SK-N-SH treated with all-trans-retinoic acid at 6 μM for 48 hours (cell line): ENCODE results near the gene TRRAP.

Experiments
- ATAC-seq: fragments of 200-7000 bp; cut with Tn5 transposase; 3 replicates; pipeline ENCODE4 v1.9.1; 2020; ENCODE audit warnings: mild to moderate bottlenecking, moderate library complexity
- BACH2 ChIP-seq: fragments of 250-450 bp; sonication (Bioruptor Pico); IDR thresholded peaks from 2 replicates; pipeline ENCODE4 v1.9.0; 2021; ENCODE audit warnings: mild to moderate bottlenecking, borderline replicate concordance
- CSDC2 ChIP-seq: fragments of 250-450 bp; sonication (Bioruptor Pico); IDR thresholded peaks from 2 replicates; pipeline ENCODE4 v1.5.0; 2020; ENCODE audit warnings: mild to moderate bottlenecking, moderate library complexity
- ESRRG ChIP-seq: fragments of 250-450 bp; sonication (Bioruptor Pico); IDR thresholded peaks from 2 replicates; pipeline ENCODE4 v1.6.1; 2021; ENCODE audit warnings: mild to moderate bottlenecking
- GLIS3 ChIP-seq: fragments of 250-450 bp; sonication (Bioruptor Pico); IDR thresholded peaks from 2 replicates; pipeline ENCODE4 v1.5.0; 2020; ENCODE audit warnings: mild to moderate bottlenecking, moderate library complexity
- ISL1 ChIP-seq: fragments of 250-450 bp; sonication (Bioruptor Pico); IDR thresholded peaks from 2 replicates; pipeline ENCODE4 v2.1.2; 2022; ENCODE audit warnings: mild to moderate bottlenecking, moderate library complexity
- OSR1 ChIP-seq: fragments of 250-450 bp; sonication (Bioruptor Pico); IDR thresholded peaks from 2 replicates; pipeline ENCODE4 v1.8.0; 2022; ENCODE audit warnings: moderate library complexity, mild to moderate bottlenecking, inconsistent platforms
- PPARA ChIP-seq: fragments of 250-450 bp; sonication (Bioruptor Pico); IDR thresholded peaks from 2 replicates; pipeline ENCODE4 v1.5.0; 2020; ENCODE audit warnings: mild to moderate bottlenecking, borderline replicate concordance
- SNAI2 ChIP-seq: fragments of 250-450 bp; sonication (Bioruptor Pico); IDR thresholded peaks from 2 replicates; pipeline ENCODE4 v1.5.0; 2020; ENCODE audit warnings: mild to moderate bottlenecking, moderate library complexity
- TCF4 ChIP-seq: fragments of 250-450 bp; sonication (Bioruptor Pico); IDR thresholded peaks from 2 replicates; pipeline ENCODE4 v1.8.0; 2021; ENCODE audit warnings: mild to moderate bottlenecking, moderate library complexity, borderline replicate concordance
- TOX ChIP-seq: fragments of 250-450 bp; sonication (Bioruptor Pico); IDR thresholded peaks from 2 replicates; pipeline ENCODE4 v1.8.0; 2021; ENCODE audit warnings: mild to moderate bottlenecking, moderate library complexity, borderline replicate concordance
- ZC3H10 ChIP-seq: fragments of 250-450 bp; sonication (Bioruptor Pico); IDR thresholded peaks from 2 replicates; pipeline ENCODE4 v1.5.1; 2021; ENCODE audit warnings: mild to moderate bottlenecking, moderate library complexity
- ZFP3 ChIP-seq: fragments of 250-450 bp; sonication (Bioruptor Pico); IDR thresholded peaks from 2 replicates; pipeline ENCODE4 v1.5.0; 2020; ENCODE audit warnings: mild to moderate bottlenecking, moderate library complexity
- ZFP30 ChIP-seq: fragments of 450-650 bp; formaldehyde crosslinking; IDR thresholded peaks from 2 replicates; pipeline ENCODE4 v1.5.0; 2022; ENCODE audit warnings: mild to moderate bottlenecking, moderate library complexity
- ZNF565 ChIP-seq: fragments of 450-650 bp; formaldehyde crosslinking; conservative IDR thresholded peaks from 2 replicates; pipeline ENCODE4 v1.5.0; 2020; ENCODE audit warnings: low read depth, mild to moderate bottlenecking, moderate library complexity
- ZNF70 ChIP-seq: fragments of 450-650 bp; formaldehyde crosslinking; IDR thresholded peaks from 2 replicates; pipeline ENCODE4 v1.5.0; 2020; ENCODE audit warnings: mild to moderate bottlenecking, moderate library complexity
- ZNF8 ChIP-seq: fragments of 450-650 bp; formaldehyde crosslinking; IDR thresholded peaks from 2 replicates; pipeline ENCODE4 v1.5.0; 2020; ENCODE audit warnings: mild to moderate bottlenecking, moderate library complexity
- TF ChIP-seq, protein P1 (sequence below): fragments of 250-450 bp; sonication (Bioruptor Pico); IDR thresholded peaks from 2 replicates; pipeline ENCODE4 v1.8.0; 2021; ENCODE audit warnings: low read depth, mild to moderate bottlenecking, moderate library complexity, borderline replicate concordance
- TF ChIP-seq, protein P2 (sequence below): fragments of 250-450 bp; sonication (Bioruptor Pico); IDR thresholded peaks from 2 replicates; pipeline ENCODE4 v1.5.1; 2020; ENCODE audit warnings: low read depth, mild to moderate bottlenecking, moderate library complexity
- TF ChIP-seq, protein P3 (sequence below): fragments of 250-450 bp; sonication (Bioruptor Pico); IDR thresholded peaks from 2 replicates; pipeline ENCODE4 v1.5.0; 2020; ENCODE audit warnings: mild to moderate bottlenecking, moderate library complexity
- TF ChIP-seq, protein P4 (sequence below): fragments of 250-450 bp; sonication (Bioruptor Pico); IDR thresholded peaks from 2 replicates; pipeline ENCODE4 v1.5.1; 2021; ENCODE audit warnings: mild to moderate bottlenecking, moderate library complexity

TRRAP gene

DNA sequence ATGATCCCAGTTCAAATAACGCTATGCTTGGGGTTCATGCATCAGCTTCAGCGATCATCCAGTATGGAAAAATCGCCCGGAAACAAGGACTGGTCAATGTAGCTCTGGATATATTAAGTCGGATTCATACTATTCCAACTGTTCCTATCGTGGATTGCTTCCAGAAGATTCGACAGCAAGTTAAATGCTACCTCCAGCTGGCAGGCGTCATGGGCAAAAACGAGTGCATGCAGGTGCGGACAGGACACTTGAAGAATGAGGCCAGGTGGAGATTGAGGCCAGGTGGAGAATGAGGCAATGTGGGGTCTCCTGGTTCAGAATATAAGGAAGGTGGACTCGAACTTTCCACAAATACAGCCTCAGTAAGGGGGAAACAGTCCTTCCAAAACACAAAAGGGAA is 105.8 kb downstream of the TRRAP start:
- TF ChIP-seq ZFP3 (CRISPR knock-in tag) (no peak), TOX (CRISPR knock-in tag) (no peak), ZNF565 (CRISPR knock-in tag) (no peak), ESRRG (CRISPR knock-in tag) (no peak), TCF4 (CRISPR knock-in tag) (no peak)
- TF ChIP-seq, protein P1, sequence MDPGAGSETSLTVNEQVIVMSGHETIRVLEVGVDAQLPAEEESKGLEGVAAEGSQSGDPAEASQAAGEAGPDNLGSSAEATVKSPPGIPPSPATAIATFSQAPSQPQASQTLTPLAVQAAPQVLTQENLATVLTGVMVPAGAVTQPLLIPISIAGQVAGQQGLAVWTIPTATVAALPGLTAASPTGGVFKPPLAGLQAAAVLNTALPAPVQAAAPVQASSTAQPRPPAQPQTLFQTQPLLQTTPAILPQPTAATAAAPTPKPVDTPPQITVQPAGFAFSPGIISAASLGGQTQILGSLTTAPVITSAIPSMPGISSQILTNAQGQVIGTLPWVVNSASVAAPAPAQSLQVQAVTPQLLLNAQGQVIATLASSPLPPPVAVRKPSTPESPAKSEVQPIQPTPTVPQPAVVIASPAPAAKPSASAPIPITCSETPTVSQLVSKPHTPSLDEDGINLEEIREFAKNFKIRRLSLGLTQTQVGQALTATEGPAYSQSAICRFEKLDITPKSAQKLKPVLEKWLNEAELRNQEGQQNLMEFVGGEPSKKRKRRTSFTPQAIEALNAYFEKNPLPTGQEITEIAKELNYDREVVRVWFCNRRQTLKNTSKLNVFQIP (CRISPR knock-in tag) = no peak
- TF ChIP-seq, protein P2, sequence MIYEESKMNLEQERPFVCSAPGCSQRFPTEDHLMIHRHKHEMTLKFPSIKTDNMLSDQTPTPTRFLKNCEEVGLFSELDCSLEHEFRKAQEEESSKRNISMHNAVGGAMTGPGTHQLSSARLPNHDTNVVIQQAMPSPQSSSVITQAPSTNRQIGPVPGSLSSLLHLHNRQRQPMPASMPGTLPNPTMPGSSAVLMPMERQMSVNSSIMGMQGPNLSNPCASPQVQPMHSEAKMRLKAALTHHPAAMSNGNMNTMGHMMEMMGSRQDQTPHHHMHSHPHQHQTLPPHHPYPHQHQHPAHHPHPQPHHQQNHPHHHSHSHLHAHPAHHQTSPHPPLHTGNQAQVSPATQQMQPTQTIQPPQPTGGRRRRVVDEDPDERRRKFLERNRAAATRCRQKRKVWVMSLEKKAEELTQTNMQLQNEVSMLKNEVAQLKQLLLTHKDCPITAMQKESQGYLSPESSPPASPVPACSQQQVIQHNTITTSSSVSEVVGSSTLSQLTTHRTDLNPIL (CRISPR knock-in tag) = no peak
- no peak for ATAC-seq

DNA sequence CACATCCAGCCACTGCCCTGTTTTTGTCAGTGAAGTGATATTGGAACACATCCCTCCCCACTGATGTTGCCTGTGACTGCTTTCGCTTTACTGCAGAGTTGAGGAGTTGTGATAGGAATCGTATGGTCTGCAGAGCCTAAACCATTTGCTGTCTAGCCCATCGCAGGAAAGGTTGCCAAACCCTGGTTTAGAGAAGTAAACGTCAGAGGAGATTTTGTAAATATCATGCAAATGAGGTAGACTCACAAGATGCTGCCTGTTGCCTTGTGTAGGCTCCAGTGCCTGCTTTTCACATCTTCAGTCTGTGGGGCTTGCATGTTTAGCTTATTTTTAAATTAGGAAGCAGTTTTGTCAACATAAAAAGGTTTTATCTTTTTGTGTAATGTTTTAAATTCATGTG is 107.1 kb downstream of the TRRAP start:
- ATAC-seq = no peak
- TF ChIP-seq ZNF70 (CRISPR knock-in tag) (no peak), ZFP30 (CRISPR knock-in tag) (no peak)
- TF ChIP-seq, protein P2 (CRISPR knock-in tag) = no peak

DNA sequence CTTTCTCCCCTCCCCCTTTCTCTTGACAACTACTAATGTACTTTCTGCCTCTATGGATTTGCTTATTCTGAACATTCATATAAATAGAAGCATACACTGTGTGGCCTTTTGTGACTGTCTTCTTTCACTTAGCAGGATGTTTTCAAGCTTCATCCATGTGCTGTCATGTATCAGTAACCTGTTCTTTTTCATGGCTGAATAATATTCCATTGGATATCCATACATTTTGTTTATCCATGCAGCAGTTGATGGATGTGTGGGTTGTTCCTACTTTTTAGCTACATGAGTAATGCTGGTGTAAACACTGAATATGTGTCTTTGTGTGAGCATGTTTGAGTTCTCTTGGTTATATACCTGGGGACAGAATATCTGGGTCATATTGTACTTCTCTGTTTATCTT is 107.6 kb downstream of the TRRAP start:
- ATAC-seq = no peak
- no peak for TF ChIP-seq ZNF8 (CRISPR knock-in tag)
- TF ChIP-seq TOX (CRISPR knock-in tag) = no peak
- TF ChIP-seq SNAI2 (CRISPR knock-in tag) = no peak
- TF ChIP-seq ISL1 (CRISPR knock-in tag) = no peak
- no peak for TF ChIP-seq CSDC2 (CRISPR knock-in tag)
- no peak for TF ChIP-seq GLIS3 (CRISPR knock-in tag)
- no peak for TF ChIP-seq ZFP3 (CRISPR knock-in tag)
- TF ChIP-seq, protein P3, sequence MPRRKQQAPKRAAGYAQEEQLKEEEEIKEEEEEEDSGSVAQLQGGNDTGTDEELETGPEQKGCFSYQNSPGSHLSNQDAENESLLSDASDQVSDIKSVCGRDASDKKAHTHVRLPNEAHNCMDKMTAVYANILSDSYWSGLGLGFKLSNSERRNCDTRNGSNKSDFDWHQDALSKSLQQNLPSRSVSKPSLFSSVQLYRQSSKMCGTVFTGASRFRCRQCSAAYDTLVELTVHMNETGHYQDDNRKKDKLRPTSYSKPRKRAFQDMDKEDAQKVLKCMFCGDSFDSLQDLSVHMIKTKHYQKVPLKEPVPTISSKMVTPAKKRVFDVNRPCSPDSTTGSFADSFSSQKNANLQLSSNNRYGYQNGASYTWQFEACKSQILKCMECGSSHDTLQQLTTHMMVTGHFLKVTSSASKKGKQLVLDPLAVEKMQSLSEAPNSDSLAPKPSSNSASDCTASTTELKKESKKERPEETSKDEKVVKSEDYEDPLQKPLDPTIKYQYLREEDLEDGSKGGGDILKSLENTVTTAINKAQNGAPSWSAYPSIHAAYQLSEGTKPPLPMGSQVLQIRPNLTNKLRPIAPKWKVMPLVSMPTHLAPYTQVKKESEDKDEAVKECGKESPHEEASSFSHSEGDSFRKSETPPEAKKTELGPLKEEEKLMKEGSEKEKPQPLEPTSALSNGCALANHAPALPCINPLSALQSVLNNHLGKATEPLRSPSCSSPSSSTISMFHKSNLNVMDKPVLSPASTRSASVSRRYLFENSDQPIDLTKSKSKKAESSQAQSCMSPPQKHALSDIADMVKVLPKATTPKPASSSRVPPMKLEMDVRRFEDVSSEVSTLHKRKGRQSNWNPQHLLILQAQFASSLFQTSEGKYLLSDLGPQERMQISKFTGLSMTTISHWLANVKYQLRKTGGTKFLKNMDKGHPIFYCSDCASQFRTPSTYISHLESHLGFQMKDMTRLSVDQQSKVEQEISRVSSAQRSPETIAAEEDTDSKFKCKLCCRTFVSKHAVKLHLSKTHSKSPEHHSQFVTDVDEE (CRISPR knock-in tag) = no peak
- TF ChIP-seq BACH2 (CRISPR knock-in tag) = no peak
- TF ChIP-seq ESRRG (CRISPR knock-in tag) = no peak
- TF ChIP-seq ZFP30 (CRISPR knock-in tag) = no peak
- TF ChIP-seq, protein P1 (CRISPR knock-in tag) = no peak
- TF ChIP-seq, protein P4, sequence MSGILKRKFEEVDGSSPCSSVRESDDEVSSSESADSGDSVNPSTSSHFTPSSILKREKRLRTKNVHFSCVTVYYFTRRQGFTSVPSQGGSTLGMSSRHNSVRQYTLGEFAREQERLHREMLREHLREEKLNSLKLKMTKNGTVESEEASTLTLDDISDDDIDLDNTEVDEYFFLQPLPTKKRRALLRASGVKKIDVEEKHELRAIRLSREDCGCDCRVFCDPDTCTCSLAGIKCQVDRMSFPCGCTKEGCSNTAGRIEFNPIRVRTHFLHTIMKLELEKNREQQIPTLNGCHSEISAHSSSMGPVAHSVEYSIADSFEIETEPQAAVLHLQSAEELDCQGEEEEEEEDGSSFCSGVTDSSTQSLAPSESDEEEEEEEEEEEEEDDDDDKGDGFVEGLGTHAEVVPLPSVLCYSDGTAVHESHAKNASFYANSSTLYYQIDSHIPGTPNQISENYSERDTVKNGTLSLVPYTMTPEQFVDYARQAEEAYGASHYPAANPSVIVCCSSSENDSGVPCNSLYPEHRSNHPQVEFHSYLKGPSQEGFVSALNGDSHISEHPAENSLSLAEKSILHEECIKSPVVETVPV (CRISPR knock-in tag) = no peak

DNA sequence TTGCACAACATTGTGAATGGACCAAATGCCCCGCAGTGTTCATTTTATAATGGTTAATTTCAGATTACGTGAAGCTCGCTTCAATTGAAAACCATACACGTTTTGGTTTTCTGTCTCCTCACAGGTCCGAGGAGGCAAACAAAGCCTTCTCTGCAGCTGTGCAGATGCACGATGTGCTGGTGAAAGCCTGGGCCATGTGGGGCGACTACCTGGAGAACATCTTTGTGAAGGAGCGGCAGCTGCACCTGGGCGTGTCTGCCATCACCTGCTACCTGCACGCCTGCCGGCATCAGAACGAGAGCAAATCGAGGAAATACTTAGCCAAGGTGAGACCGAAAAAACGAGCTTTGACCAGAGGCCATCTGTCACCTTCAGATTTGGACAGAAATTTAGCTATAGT is 110.3 kb downstream of the TRRAP start:
- ATAC-seq = no peak
- TF ChIP-seq, protein P3 (CRISPR knock-in tag) = no peak
- TF ChIP-seq PPARA (CRISPR knock-in tag) (no peak), ZNF565 (CRISPR knock-in tag) (no peak), SNAI2 (CRISPR knock-in tag) (no peak), ZC3H10 (no peak), OSR1 (CRISPR knock-in tag) (no peak), GLIS3 (CRISPR knock-in tag) (no peak), ZNF8 (CRISPR knock-in tag) (no peak), BACH2 (CRISPR knock-in tag) (no peak)
- TF ChIP-seq, protein P1 (CRISPR knock-in tag) = no peak
